ENCODE results near the gene ARL3.

ARL3 gene

GRCh38 chr10:102691285-102692066 is 22.7 kb downstream of the ARL3 start:
- H3K27ac Mint-ChIP-seq = no peak overlapping the region
- no peaks in the 10 kb centered on the region for H3K27me3 Mint-ChIP-seq (ENCODE audit: low read depth)
- no peaks in the 10 kb centered on the region for H3K4me1 Mint-ChIP-seq
- H3K9me3 Mint-ChIP-seq = no peaks in the 10 kb centered on the region
- H3K4me3 Mint-ChIP-seq = no peak overlapping the region
- TF ChIP-seq, protein P1, sequence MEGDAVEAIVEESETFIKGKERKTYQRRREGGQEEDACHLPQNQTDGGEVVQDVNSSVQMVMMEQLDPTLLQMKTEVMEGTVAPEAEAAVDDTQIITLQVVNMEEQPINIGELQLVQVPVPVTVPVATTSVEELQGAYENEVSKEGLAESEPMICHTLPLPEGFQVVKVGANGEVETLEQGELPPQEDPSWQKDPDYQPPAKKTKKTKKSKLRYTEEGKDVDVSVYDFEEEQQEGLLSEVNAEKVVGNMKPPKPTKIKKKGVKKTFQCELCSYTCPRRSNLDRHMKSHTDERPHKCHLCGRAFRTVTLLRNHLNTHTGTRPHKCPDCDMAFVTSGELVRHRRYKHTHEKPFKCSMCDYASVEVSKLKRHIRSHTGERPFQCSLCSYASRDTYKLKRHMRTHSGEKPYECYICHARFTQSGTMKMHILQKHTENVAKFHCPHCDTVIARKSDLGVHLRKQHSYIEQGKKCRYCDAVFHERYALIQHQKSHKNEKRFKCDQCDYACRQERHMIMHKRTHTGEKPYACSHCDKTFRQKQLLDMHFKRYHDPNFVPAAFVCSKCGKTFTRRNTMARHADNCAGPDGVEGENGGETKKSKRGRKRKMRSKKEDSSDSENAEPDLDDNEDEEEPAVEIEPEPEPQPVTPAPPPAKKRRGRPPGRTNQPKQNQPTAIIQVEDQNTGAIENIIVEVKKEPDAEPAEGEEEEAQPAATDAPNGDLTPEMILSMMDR (IDR thresholded peaks at IDR 0.05; ENCODE audit: unreplicated experiment in 3 of 3) = no peak
- peaks cover 44% of the 10 kb centered on the region for H3K36me3 Mint-ChIP-seq (ENCODE audit: low read depth)

DNA sequence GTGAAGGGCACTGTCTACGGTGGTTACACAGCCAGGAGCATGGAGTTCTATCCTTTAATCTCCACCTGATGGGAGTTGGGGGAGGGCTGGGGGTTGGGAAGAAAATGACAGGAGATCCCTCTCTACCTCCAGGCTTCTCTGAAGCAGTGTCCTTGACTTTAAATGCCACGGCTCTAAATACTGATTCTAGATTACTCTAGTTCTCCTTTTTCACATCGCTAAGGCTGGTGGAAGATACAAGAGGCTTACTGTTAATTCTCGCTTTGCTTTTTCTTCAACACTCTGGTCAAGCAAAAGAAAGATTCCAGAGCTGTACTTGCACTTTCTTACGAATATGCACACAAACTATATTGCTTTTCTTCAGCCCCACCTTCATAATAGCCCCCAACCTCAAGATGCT is 30.5 kb downstream of the ARL3 start:
- peak overlapping the region; percentile 46 to 72 (median 53) for H3K27ac Mint-ChIP-seq
- H3K4me3 Mint-ChIP-seq = no peak overlapping the region
- TF ChIP-seq, protein P1 (IDR thresholded peaks at IDR 0.05; ENCODE audit: unreplicated experiment in 3 of 3) = no peak
- H3K4me1 Mint-ChIP-seq = peaks cover 28% of the 10 kb centered on the region
- H3K27me3 Mint-ChIP-seq (ENCODE audit: low read depth) = no peaks in the 10 kb centered on the region
- peaks cover 50% of the 10 kb centered on the region for H3K36me3 Mint-ChIP-seq (ENCODE audit: low read depth)
- no peaks in the 10 kb centered on the region for H3K9me3 Mint-ChIP-seq

GRCh38 chr10:102682981-102683380 is 31.2 kb downstream of the ARL3 start:
- Mint-ChIP-seq H3K27ac (peak overlapping the region; percentile 46 to 72 (median 53)), H3K9me3 (no peaks in the 10 kb centered on the region), H3K36me3 (ENCODE audit: low read depth) (peaks cover 49% of the 10 kb centered on the region), H3K4me1 (peaks cover 35% of the 10 kb centered on the region), H3K27me3 (ENCODE audit: low read depth) (no peaks in the 10 kb centered on the region), H3K4me3 (no peak overlapping the region)
- TF ChIP-seq, protein P1 (IDR thresholded peaks at IDR 0.05; ENCODE audit: unreplicated experiment in 3 of 3) = no peak

GRCh38 chr10:102682416-102682815 is 31.8 kb downstream of the ARL3 start:
- Mint-ChIP-seq H3K27me3 (ENCODE audit: low read depth) (no peaks in the 10 kb centered on the region), H3K9me3 (no peaks in the 10 kb centered on the region), H3K4me3 (no peak overlapping the region), H3K36me3 (ENCODE audit: low read depth) (peaks cover 43% of the 10 kb centered on the region), H3K27ac (peak overlapping the region; percentile 59 to 92 (median 73)), H3K4me1 (peaks cover 41% of the 10 kb centered on the region)
- TF ChIP-seq, protein P1 (IDR thresholded peaks at IDR 0.05; ENCODE audit: unreplicated experiment in 3 of 3) = no peak

DNA sequence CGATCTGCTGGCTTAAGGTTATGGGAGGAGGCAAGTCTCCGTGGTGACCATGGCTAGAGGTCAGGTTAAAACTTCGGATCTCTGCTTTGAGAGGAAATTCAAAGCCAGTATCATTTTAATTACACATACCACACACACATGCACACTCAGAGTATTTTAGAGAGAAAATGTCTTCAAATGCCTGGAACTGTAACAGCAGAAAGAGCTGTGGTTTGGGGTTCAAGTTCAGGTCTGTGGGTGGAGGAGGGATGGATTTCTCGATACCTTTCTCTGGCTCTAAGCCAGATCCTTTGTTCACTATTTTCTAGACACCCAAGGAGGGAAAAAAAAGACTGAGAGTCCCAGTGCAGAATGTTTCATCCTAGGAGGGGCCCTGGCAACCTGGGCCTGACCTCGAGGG is 32.5 kb downstream of the ARL3 start:
- H3K27me3 Mint-ChIP-seq (ENCODE audit: low read depth) = no peaks in the 10 kb centered on the region
- TF ChIP-seq, protein P1 (IDR thresholded peaks at IDR 0.05; ENCODE audit: unreplicated experiment in 3 of 3) = no peak
- no peak overlapping the region for H3K4me3 Mint-ChIP-seq
- no peaks in the 10 kb centered on the region for H3K9me3 Mint-ChIP-seq
- peaks cover 48% of the 10 kb centered on the region for H3K4me1 Mint-ChIP-seq
- H3K36me3 Mint-ChIP-seq (ENCODE audit: low read depth) = peaks cover 43% of the 10 kb centered on the region
- H3K27ac Mint-ChIP-seq = peak overlapping the region; percentile 59 to 92 (median 73)

- Mint-ChIP-seq H3K4me1 (peaks cover 69% of the 10 kb centered on the region), H3K27me3 (ENCODE audit: low read depth) (no peaks in the 10 kb centered on the region), H3K36me3 (ENCODE audit: low read depth) (peaks cover 35% of the 10 kb centered on the region), H3K9me3 (no peaks in the 10 kb centered on the region), H3K27ac (peak overlapping the region; percentile 97 to 98 (median 98)), H3K4me3 (peak overlapping the region in 2 of 3 experiments; percentile 2 to 30)
- TF ChIP-seq, protein P1 (IDR thresholded peaks at IDR 0.05; ENCODE audit: unreplicated experiment in 3 of 3) = no peak
These were observed 34.6 kb downstream of the ARL3 start for GRCh38 chr10:102679596-102679995.
